GM12878 (cell line): ENCODE measurements around the gene KAT2A. TPM values are rescaled to one million over a fixed set of nuclear protein-coding genes. Genes with fewer than 3 reads are reported as not detected.

Experiments
- ATAC-seq: fragments of 200-7000 bp; cut with Tn5 transposase; 3 replicates; pipeline ENCODE4 v1.9.1; 2020; ENCODE audit warnings: mild to moderate bottlenecking, moderate library complexity
- BruUV-seq: library from RNA; stranded (reverse); fragments of 400-500 nt; replicated peaks from 2 replicates; lab custom pipeline; 2021; lab: Mats Ljungman, UMichigan
- CTCF ChIA-PET: fragments of 300-600 bp; sonication (Branson Sonifier 250); formaldehyde crosslinking; extraction: SDS; loops from one replicate; lab custom pipeline; 2021; ENCODE audit warnings: inconsistent platforms; lab: Yijun Ruan, JAX
- POLR2A ChIA-PET: fragments of 350-600 bp; formaldehyde crosslinking; extraction: SDS; loops from one replicate; lab custom pipeline; 2021; ENCODE audit warnings: inconsistent platforms; lab: Charles Lee
- RAD21 ChIA-PET: fragments of 300-600 bp; sonication (Branson Sonifier 250); formaldehyde crosslinking; loops from one replicate; lab custom pipeline; 2023; ENCODE audit warnings: antibody characterized with exemption; ENCODE audit not compliant: unreplicated experiment; lab: Charles Lee
- SMC1A ChIA-PET: fragments of 300-600 bp; sonication (Branson Sonifier 250); formaldehyde crosslinking; loops from one replicate; lab custom pipeline; 2023; ENCODE audit not compliant: unreplicated experiment, uncharacterized antibody; lab: Charles Lee
- DNase-seq: peaks from one replicate; pipeline ENCODE4 v3.0.0-alpha.2; 2011; ENCODE audit warnings: low read depth, low spot score
- FAIRE-seq: peaks from 3 replicates; lab custom pipeline; 2011; peaks lifted over from hg19 to GRCh38; lab: Jason Lieb, UNC
- H2AFZ ChIP-seq: 2 replicates; pipeline ENCODE4 v1.6.0; 2011; ENCODE audit warnings: low read depth, low read length, control low read depth; ENCODE audit not compliant: control insufficient read depth
- H3K27ac ChIP-seq: 2 replicates; pipeline ENCODE4 v1.5.1; 2011; ENCODE audit warnings: control low read depth; ENCODE audit not compliant: control insufficient read depth, insufficient read depth
- H3K27me3 ChIP-seq, 2 experiments: replicated peaks in 1 of 2; 2 replicates each; pipeline versions ENCODE4 v1.6.0 to v1.6.1; 2011; ENCODE audit warnings: low read length in 1 of 2; ENCODE audit not compliant: control insufficient read depth in 2 of 2, insufficient read depth in 2 of 2
- H3K36me3 ChIP-seq, 2 experiments: 2 replicates each; pipeline ENCODE4 v1.5.1; 2011; ENCODE audit warnings: low read length in 1 of 2; ENCODE audit not compliant: control insufficient read depth in 2 of 2, insufficient read depth in 2 of 2
- H3K4me1 ChIP-seq: 2 replicates; pipeline ENCODE4 v1.6.1; 2011; ENCODE audit warnings: mild to moderate bottlenecking, low read length, moderate library complexity, mixed read lengths; ENCODE audit not compliant: control insufficient read depth, insufficient read depth
- H3K4me2 ChIP-seq: 2 replicates; pipeline ENCODE4 v1.6.0; 2011; ENCODE audit warnings: control low read depth; ENCODE audit not compliant: control insufficient read depth, insufficient read depth
- H3K4me3 ChIP-seq: fragments of 200-600 bp; sonication (generic); 2 replicates; pipeline ENCODE4 v1.5.1; 2016
- H3K79me2 ChIP-seq: 2 replicates; pipeline ENCODE4 v1.6.0; 2011; ENCODE audit warnings: low read length; ENCODE audit not compliant: control insufficient read depth, insufficient read depth
- H3K9ac ChIP-seq: 2 replicates; pipeline ENCODE4 v1.8.0; 2011; ENCODE audit warnings: low read length, control low read depth, mixed read lengths; ENCODE audit not compliant: control insufficient read depth, insufficient read depth
- H3K9me3 ChIP-seq: replicated peaks from 3 replicates; pipeline ENCODE4 v1.5.1; 2011; ENCODE audit warnings: mild to moderate bottlenecking, low read length; ENCODE audit not compliant: control insufficient read depth, insufficient read depth
- H4K20me1 ChIP-seq: 2 replicates; pipeline ENCODE4 v1.6.0; 2011; ENCODE audit not compliant: control insufficient read depth, insufficient read depth
- CTCF ChIP-seq, 3 experiments: IDR thresholded peaks in 2 of 3; conservative IDR thresholded peaks in 1 of 3; 2 replicates each; pipeline ENCODE4 v1.5.1; 2011; ENCODE audit warnings: low read depth in 3 of 3, low read length in 3 of 3, mild to moderate bottlenecking in 3 of 3, control low read depth in 2 of 3, moderate library complexity in 2 of 3, inconsistent platforms in 1 of 3, mixed read lengths in 1 of 3; ENCODE audit not compliant: control insufficient read depth in 2 of 3, insufficient read depth in 1 of 3; ENCODE audit errors: extremely low read depth in 1 of 3
- LARP7 ChIP-seq: fragments of 450-650 bp; IDR thresholded peaks from 2 replicates; pipeline ENCODE4 v1.6.1; 2017; ENCODE audit warnings: mild to moderate bottlenecking
- MLLT1 ChIP-seq: fragments of 450-650 bp; IDR thresholded peaks from 2 replicates; pipeline ENCODE4 v1.6.1; 2016; ENCODE audit warnings: mild to moderate bottlenecking
- MTA3 ChIP-seq: IDR thresholded peaks from 2 replicates; pipeline ENCODE4 v1.6.1; 2012; ENCODE audit warnings: low read length, inconsistent platforms, borderline replicate concordance
- NBN ChIP-seq: fragments of 450-650 bp; IDR thresholded peaks from 2 replicates; pipeline ENCODE4 v1.6.1; 2016
- NR2C1 ChIP-seq: fragments of 450-650 bp; IDR thresholded peaks from 2 replicates; pipeline ENCODE4 v1.6.1; 2017; ENCODE audit warnings: antibody characterized with exemption, mild to moderate bottlenecking, moderate library complexity
- NRF1 ChIP-seq: conservative IDR thresholded peaks from 2 replicates; pipeline ENCODE4 v1.6.1; 2011; ENCODE audit warnings: mild to moderate bottlenecking, low read depth, low read length, improper control_type of control experiment
- SMAD5 ChIP-seq: IDR thresholded peaks from 2 replicates; pipeline ENCODE4 v1.6.1; 2016; ENCODE audit warnings: antibody characterized with exemption, low read depth
- SREBF2 ChIP-seq: IDR thresholded peaks from 2 replicates; pipeline ENCODE4 v1.6.1; 2012; ENCODE audit warnings: mild to moderate bottlenecking, low read length
- YBX1 ChIP-seq: fragments of 450-650 bp; IDR thresholded peaks from 2 replicates; pipeline ENCODE4 v1.6.1; 2016; ENCODE audit warnings: antibody characterized with exemption
- WGBS: methylation state at CpG from one replicate; pipeline ENCODE4 v1.1.6; 2016; ENCODE audit warnings: low lambda C conversion rate; ENCODE audit not compliant: insufficient replicate concordance, insufficient coverage; ENCODE audit errors: missing lambda C conversion rate; 5-methylcytosine and 5-hydroxymethylcytosine counted together
- in situ Hi-C: fragments of 300-500 bp; cut with MboI; formaldehyde crosslinking; loops from 9 replicates; pipeline ENCODE4 v1.14.3; 2018; ENCODE audit warnings: mixed read lengths
- intact Hi-C: fragments of 100-400 bp; cut with micrococcal nuclease; formaldehyde crosslinking; loops from one replicate; pipeline ENCODE4 v1.14.2; 2022; ENCODE audit not compliant: unreplicated experiment
- polyA plus RNA-seq, 11 experiments: library from polyadenylated mRNA; depleted of rRNA in 4 of 11; unstranded in 6 of 11; stranded (reverse) in 5 of 11; fragments of >200 nt; fragmentation: Nextera tagmentation in 4 of 11; fragmentation: Illumina TruSeq in 1 of 11; extraction: Ambion mirVana in 4 of 11; extraction: Trizol in 1 of 11; gene quantifications; 1 replicate in 1 of 11; 2 replicates in 10 of 11; pipeline versions ENCODE4 v1.2.1 to v1.2.3, GENCODE V29; 2011 to 2016; ENCODE audit warnings: inconsistent platforms in 2 of 11, missing spikeins in 2 of 11, low read depth in 1 of 11
- total RNA-seq, 4 experiments: library from RNA; depleted of rRNA in 3 of 4; stranded (reverse); fragments of >200 nt in 3 of 4; fragmentation: Illumina TruSeq in 1 of 4; extraction: Trizol in 1 of 4; gene quantifications; 2 replicates each; pipeline versions ENCODE4 v1.2.1 to v1.2.3, GENCODE V29; 2013 to 2021
- TF ChIP-seq, protein P1 (sequence below): IDR thresholded peaks from 2 replicates; pipeline ENCODE4 v1.6.1; 2011; ENCODE audit warnings: mild to moderate bottlenecking, low read depth, low read length, moderate library complexity; ENCODE audit not compliant: insufficient replicate concordance
- TF ChIP-seq, protein P2 (sequence below): fragments of 450-650 bp; conservative IDR thresholded peaks from 2 replicates; pipeline ENCODE4 v1.6.1; 2017; ENCODE audit warnings: mild to moderate bottlenecking, moderate library complexity

KAT2A gene
- total and polyA plus RNA-seq, 10 of the 15 experiments (the other 5 are each of a cell fraction or from before 2014, with no cell fraction given) = 0.85 to 47.5 (median 14.6) TPM

DNA sequence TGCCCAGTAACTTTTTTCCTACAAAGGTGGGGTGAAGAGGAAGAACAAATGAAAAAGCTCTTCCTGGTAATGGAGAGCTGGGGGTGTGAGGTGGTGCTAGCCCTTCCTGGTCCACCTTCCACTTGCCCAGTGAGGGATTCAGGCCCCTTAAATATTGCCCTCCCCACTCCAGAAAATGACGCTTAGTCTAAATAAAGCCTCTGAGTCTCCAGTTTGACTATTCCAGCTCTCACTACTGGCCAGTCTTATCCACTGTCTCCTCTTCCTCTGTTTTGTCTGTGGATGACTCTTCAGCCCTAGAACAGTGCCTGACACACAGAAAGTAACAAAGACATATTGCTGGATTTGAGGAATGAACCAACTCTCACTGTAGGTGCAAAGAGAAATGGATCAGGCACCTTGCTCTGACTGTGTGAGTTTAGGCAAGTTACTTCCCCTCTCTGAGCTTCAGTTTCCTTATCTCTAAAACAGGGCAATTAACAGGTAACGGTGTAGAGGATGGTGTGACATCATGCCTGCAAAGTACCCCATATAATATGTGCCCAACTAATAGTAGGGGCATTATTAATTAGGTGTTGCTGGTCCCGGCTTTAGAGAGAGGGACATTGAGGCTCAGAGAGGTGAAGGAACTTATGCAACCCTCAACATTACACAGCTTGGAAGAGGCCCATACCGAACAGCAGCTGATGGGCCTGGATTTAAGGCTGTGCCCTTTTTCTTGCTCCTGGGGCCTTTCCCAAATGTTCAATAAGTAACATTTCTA lies 44.2 kb downstream of the KAT2A start:
- POLR2A ChIA-PET = no interaction called here
- no peak overlapping the region for H3K9ac ChIP-seq
- no peaks in the 10 kb centered on the region for H3K4me1 ChIP-seq
- SMC1A ChIA-PET = no interaction called here
- no peak overlapping the region for H3K4me3 ChIP-seq
- intact Hi-C loops (no loop called here), in situ Hi-C loops (no loop called here)
- no peak overlapping the region for H3K4me2 ChIP-seq
- DNase-seq (no peak), FAIRE-seq (no peak), ATAC-seq (no peak)
- H3K79me2 ChIP-seq = no peaks in the 10 kb centered on the region
- WGBS = 54% methylated on average over 4 of the region's 4 CpGs
- CTCF ChIA-PET = interaction anchor here (0.9 to 1.9 kb wide), 3 partner anchors 9 to 30 kb away, joined by 3 to 10 read pairs (median 4); no protein-coding TSS in a partner anchor
- H3K27me3 ChIP-seq = peaks cover 4 to 7% of the 10 kb centered on the region in 2 experiments
- H3K27ac ChIP-seq = no peak overlapping the region
- RAD21 ChIA-PET = interaction anchor here (1.2 kb wide), 1 partner anchor 104 kb away, joined by 3 read pairs; the partner anchor contains the start of gene KCNH4
- no peaks in the 10 kb centered on the region for H3K9me3 ChIP-seq
- H2AFZ ChIP-seq = no peak overlapping the region
- no peaks in the 10 kb centered on the region for H3K36me3 ChIP-seq
- BruUV-seq = no TSS peak
- H4K20me1 ChIP-seq = no peaks in the 10 kb centered on the region
- TF ChIP-seq SREBF2 (no peak), LARP7 (no peak), CTCF (IDR thresholded peaks at IDR 0.05 in 2 of 3, conservative IDR thresholded peaks at IDR 0.05 in 1 of 3; ENCODE audit: control insufficient read depth in 2 of 3, extremely low read depth in 1 of 3, insufficient read depth in 1 of 3, low read depth in 3 of 3, low read length in 3 of 3) (no peak), NBN (no peak), NR2C1 (no peak), SMAD5 (no peak), MTA3 (no peak), MLLT1 (no peak), NRF1 (no peak), YBX1 (no peak)
- TF ChIP-seq, protein P1, sequence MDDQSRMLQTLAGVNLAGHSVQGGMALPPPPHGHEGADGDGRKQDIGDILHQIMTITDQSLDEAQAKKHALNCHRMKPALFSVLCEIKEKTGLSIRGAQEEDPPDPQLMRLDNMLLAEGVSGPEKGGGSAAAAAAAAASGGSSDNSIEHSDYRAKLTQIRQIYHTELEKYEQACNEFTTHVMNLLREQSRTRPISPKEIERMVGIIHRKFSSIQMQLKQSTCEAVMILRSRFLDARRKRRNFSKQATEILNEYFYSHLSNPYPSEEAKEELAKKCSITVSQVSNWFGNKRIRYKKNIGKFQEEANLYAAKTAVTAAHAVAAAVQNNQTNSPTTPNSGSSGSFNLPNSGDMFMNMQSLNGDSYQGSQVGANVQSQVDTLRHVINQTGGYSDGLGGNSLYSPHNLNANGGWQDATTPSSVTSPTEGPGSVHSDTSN = no peak
- TF ChIP-seq, protein P2, sequence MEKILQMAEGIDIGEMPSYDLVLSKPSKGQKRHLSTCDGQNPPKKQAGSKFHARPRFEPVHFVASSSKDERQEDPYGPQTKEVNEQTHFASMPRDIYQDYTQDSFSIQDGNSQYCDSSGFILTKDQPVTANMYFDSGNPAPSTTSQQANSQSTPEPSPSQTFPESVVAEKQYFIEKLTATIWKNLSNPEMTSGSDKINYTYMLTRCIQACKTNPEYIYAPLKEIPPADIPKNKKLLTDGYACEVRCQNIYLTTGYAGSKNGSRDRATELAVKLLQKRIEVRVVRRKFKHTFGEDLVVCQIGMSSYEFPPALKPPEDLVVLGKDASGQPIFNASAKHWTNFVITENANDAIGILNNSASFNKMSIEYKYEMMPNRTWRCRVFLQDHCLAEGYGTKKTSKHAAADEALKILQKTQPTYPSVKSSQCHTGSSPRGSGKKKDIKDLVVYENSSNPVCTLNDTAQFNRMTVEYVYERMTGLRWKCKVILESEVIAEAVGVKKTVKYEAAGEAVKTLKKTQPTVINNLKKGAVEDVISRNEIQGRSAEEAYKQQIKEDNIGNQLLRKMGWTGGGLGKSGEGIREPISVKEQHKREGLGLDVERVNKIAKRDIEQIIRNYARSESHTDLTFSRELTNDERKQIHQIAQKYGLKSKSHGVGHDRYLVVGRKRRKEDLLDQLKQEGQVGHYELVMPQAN = no peak
